GM12878 (cell line): ENCODE measurements around the gene ZNF423. TPM values are rescaled to one million over a fixed set of nuclear protein-coding genes. Genes with fewer than 3 reads are reported as not detected.

ENCODE experiments used
- ATAC-seq: fragments of 200-7000 bp; cut with Tn5 transposase; 3 replicates; pipeline ENCODE4 v1.9.1; 2020; ENCODE audit warnings: mild to moderate bottlenecking, moderate library complexity
- BruUV-seq: library from RNA; stranded (reverse); fragments of 400-500 nt; replicated peaks from 2 replicates; lab custom pipeline; 2021; lab: Mats Ljungman, UMichigan
- CTCF ChIA-PET: fragments of 300-600 bp; sonication (Branson Sonifier 250); formaldehyde crosslinking; extraction: SDS; loops from one replicate; lab custom pipeline; 2021; ENCODE audit warnings: inconsistent platforms; lab: Yijun Ruan, JAX
- POLR2A ChIA-PET: fragments of 350-600 bp; formaldehyde crosslinking; extraction: SDS; loops from one replicate; lab custom pipeline; 2021; ENCODE audit warnings: inconsistent platforms; lab: Charles Lee
- RAD21 ChIA-PET: fragments of 300-600 bp; sonication (Branson Sonifier 250); formaldehyde crosslinking; loops from one replicate; lab custom pipeline; 2023; ENCODE audit warnings: antibody characterized with exemption; ENCODE audit not compliant: unreplicated experiment; lab: Charles Lee
- SMC1A ChIA-PET: fragments of 300-600 bp; sonication (Branson Sonifier 250); formaldehyde crosslinking; loops from one replicate; lab custom pipeline; 2023; ENCODE audit not compliant: unreplicated experiment, uncharacterized antibody; lab: Charles Lee
- DNase-seq: peaks from one replicate; pipeline ENCODE4 v3.0.0-alpha.2; 2011; ENCODE audit warnings: low read depth, low spot score
- FAIRE-seq: peaks from 3 replicates; lab custom pipeline; 2011; peaks lifted over from hg19 to GRCh38; lab: Jason Lieb, UNC
- H2AFZ ChIP-seq: 2 replicates; pipeline ENCODE4 v1.6.0; 2011; ENCODE audit warnings: low read depth, low read length, control low read depth; ENCODE audit not compliant: control insufficient read depth
- H3K27ac ChIP-seq: 2 replicates; pipeline ENCODE4 v1.5.1; 2011; ENCODE audit warnings: control low read depth; ENCODE audit not compliant: control insufficient read depth, insufficient read depth
- H3K27me3 ChIP-seq, 2 experiments: replicated peaks in 1 of 2; 2 replicates each; pipeline versions ENCODE4 v1.6.0 to v1.6.1; 2011; ENCODE audit warnings: low read length in 1 of 2; ENCODE audit not compliant: control insufficient read depth in 2 of 2, insufficient read depth in 2 of 2
- H3K36me3 ChIP-seq, 2 experiments: 2 replicates each; pipeline ENCODE4 v1.5.1; 2011; ENCODE audit warnings: low read length in 1 of 2; ENCODE audit not compliant: control insufficient read depth in 2 of 2, insufficient read depth in 2 of 2
- H3K4me1 ChIP-seq: 2 replicates; pipeline ENCODE4 v1.6.1; 2011; ENCODE audit warnings: mild to moderate bottlenecking, low read length, moderate library complexity, mixed read lengths; ENCODE audit not compliant: control insufficient read depth, insufficient read depth
- H3K4me2 ChIP-seq: 2 replicates; pipeline ENCODE4 v1.6.0; 2011; ENCODE audit warnings: control low read depth; ENCODE audit not compliant: control insufficient read depth, insufficient read depth
- H3K4me3 ChIP-seq: fragments of 200-600 bp; sonication (generic); 2 replicates; pipeline ENCODE4 v1.5.1; 2016
- H3K79me2 ChIP-seq: 2 replicates; pipeline ENCODE4 v1.6.0; 2011; ENCODE audit warnings: low read length; ENCODE audit not compliant: control insufficient read depth, insufficient read depth
- H3K9ac ChIP-seq: 2 replicates; pipeline ENCODE4 v1.8.0; 2011; ENCODE audit warnings: low read length, control low read depth, mixed read lengths; ENCODE audit not compliant: control insufficient read depth, insufficient read depth
- H3K9me3 ChIP-seq: replicated peaks from 3 replicates; pipeline ENCODE4 v1.5.1; 2011; ENCODE audit warnings: mild to moderate bottlenecking, low read length; ENCODE audit not compliant: control insufficient read depth, insufficient read depth
- H4K20me1 ChIP-seq: 2 replicates; pipeline ENCODE4 v1.6.0; 2011; ENCODE audit not compliant: control insufficient read depth, insufficient read depth
- CBX5 ChIP-seq: sonication (generic); IDR thresholded peaks from 2 replicates; pipeline ENCODE4 v1.6.1; 2016; ENCODE audit warnings: low read depth, moderate library complexity, mild to moderate bottlenecking, inconsistent platforms
- CEBPB ChIP-seq, 2 experiments: fragments of 150-350 bp in 1 of 2; IDR thresholded peaks; 2 replicates each; pipeline ENCODE4 v1.6.1; 2012 to 2014; ENCODE audit warnings: low read depth in 2 of 2, low read length in 2 of 2, borderline replicate concordance in 1 of 2, inconsistent platforms in 1 of 2
- CREB1 ChIP-seq: IDR thresholded peaks from 2 replicates; pipeline ENCODE4 v1.6.1; 2012; ENCODE audit warnings: low read depth, mild to moderate bottlenecking, inconsistent platforms
- JUND ChIP-seq: IDR thresholded peaks from 2 replicates; pipeline ENCODE4 v1.6.1; 2012; ENCODE audit warnings: low read depth, mild to moderate bottlenecking, low read length, improper control_type of control experiment, moderate library complexity
- MXI1 ChIP-seq: fragments of 150-350 bp; IDR thresholded peaks from 2 replicates; pipeline ENCODE4 v1.6.1; 2011; ENCODE audit warnings: low read depth, mild to moderate bottlenecking, inconsistent platforms, low read length, improper control_type of control experiment
- RFX5 ChIP-seq: IDR thresholded peaks from 2 replicates; pipeline ENCODE4 v1.6.1; 2011; ENCODE audit warnings: low read depth, low read length, improper control_type of control experiment
- SMAD5 ChIP-seq: IDR thresholded peaks from 2 replicates; pipeline ENCODE4 v1.6.1; 2016; ENCODE audit warnings: antibody characterized with exemption, low read depth
- SUZ12 ChIP-seq: fragments of 200-600 bp; sonication (generic); IDR thresholded peaks from one replicate; pipeline ENCODE4 v1.6.1; 2018; ENCODE audit warnings: antibody characterized with exemption, mild to moderate bottlenecking; ENCODE audit not compliant: unreplicated experiment
- TARDBP ChIP-seq: IDR thresholded peaks from 2 replicates; pipeline ENCODE4 v1.6.1; 2016; ENCODE audit warnings: borderline replicate concordance
- WRNIP1 ChIP-seq: IDR thresholded peaks from 2 replicates; pipeline ENCODE4 v1.6.1; 2011; ENCODE audit warnings: low read depth, low read length, improper control_type of control experiment, borderline replicate concordance
- YBX1 ChIP-seq: fragments of 450-650 bp; IDR thresholded peaks from 2 replicates; pipeline ENCODE4 v1.6.1; 2016; ENCODE audit warnings: antibody characterized with exemption
- WGBS: methylation state at CpG from one replicate; pipeline ENCODE4 v1.1.6; 2016; ENCODE audit warnings: low lambda C conversion rate; ENCODE audit not compliant: insufficient replicate concordance, insufficient coverage; ENCODE audit errors: missing lambda C conversion rate; 5-methylcytosine and 5-hydroxymethylcytosine counted together
- in situ Hi-C: fragments of 300-500 bp; cut with MboI; formaldehyde crosslinking; loops from 9 replicates; pipeline ENCODE4 v1.14.3; 2018; ENCODE audit warnings: mixed read lengths
- intact Hi-C: fragments of 100-400 bp; cut with micrococcal nuclease; formaldehyde crosslinking; loops from one replicate; pipeline ENCODE4 v1.14.2; 2022; ENCODE audit not compliant: unreplicated experiment
- polyA plus RNA-seq, 11 experiments: library from polyadenylated mRNA; depleted of rRNA in 4 of 11; unstranded in 6 of 11; stranded (reverse) in 5 of 11; fragments of >200 nt; fragmentation: Nextera tagmentation in 4 of 11; fragmentation: Illumina TruSeq in 1 of 11; extraction: Ambion mirVana in 4 of 11; extraction: Trizol in 1 of 11; gene quantifications; 1 replicate in 1 of 11; 2 replicates in 10 of 11; pipeline versions ENCODE4 v1.2.1 to v1.2.3, GENCODE V29; 2011 to 2016; ENCODE audit warnings: inconsistent platforms in 2 of 11, missing spikeins in 2 of 11, low read depth in 1 of 11
- total RNA-seq, 4 experiments: library from RNA; depleted of rRNA in 3 of 4; stranded (reverse); fragments of >200 nt in 3 of 4; fragmentation: Illumina TruSeq in 1 of 4; extraction: Trizol in 1 of 4; gene quantifications; 2 replicates each; pipeline versions ENCODE4 v1.2.1 to v1.2.3, GENCODE V29; 2013 to 2021
- TF ChIP-seq, protein P1 (sequence below): fragments of 450-650 bp; IDR thresholded peaks from 2 replicates; pipeline ENCODE4 v1.6.1; 2017; ENCODE audit warnings: mild to moderate bottlenecking, low read depth, inconsistent platforms; ENCODE audit not compliant: poor library complexity, severe bottlenecking
- TF ChIP-seq, protein P2 (sequence below): fragments of 450-650 bp; IDR thresholded peaks from 2 replicates; pipeline ENCODE4 v1.6.1; 2016; ENCODE audit warnings: mild to moderate bottlenecking
- TF ChIP-seq, protein P3 (sequence below): IDR thresholded peaks from 2 replicates; pipeline ENCODE4 v1.6.1; 2011; ENCODE audit warnings: low read depth, mild to moderate bottlenecking, low read length, moderate library complexity, borderline replicate concordance; ENCODE audit errors: extremely low read depth
- TF ChIP-seq, protein P4 (sequence below): IDR thresholded peaks from 2 replicates; pipeline ENCODE4 v1.6.1; 2012; ENCODE audit warnings: low read depth, low read length, improper control_type of control experiment
- TF ChIP-seq, protein P5 (sequence below): IDR thresholded peaks from 2 replicates; pipeline ENCODE4 v1.6.1; 2011; ENCODE audit warnings: borderline replicate concordance, low read depth, mild to moderate bottlenecking, moderate library complexity, mixed read lengths, low read length; ENCODE audit not compliant: insufficient read depth; ENCODE audit errors: extremely low read length

ZNF423 gene
- total and polyA plus RNA-seq, 10 of the 15 experiments (the other 5 are each of a cell fraction or from before 2014, with no cell fraction given), result 0.03 to 0.64 (median 0.10) TPM

DNA sequence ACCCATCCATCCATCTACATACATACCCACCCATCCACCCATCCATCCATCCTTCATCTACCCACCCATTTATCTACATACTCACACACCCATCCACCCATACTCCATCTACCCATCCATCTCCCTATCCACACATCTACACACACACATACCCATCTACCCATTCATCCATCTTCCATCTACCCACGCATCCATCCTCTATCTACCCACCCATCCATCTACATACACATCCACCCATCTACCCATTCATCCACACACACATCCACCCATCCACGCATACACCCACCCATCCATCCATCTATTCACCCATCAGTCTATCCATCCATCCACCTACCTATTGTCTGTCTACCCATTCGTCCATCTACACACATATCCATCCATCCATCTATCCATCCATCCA lies 227.8 kb downstream of the ZNF423 start:
- H3K9ac ChIP-seq, result no peak overlapping the region
- H3K4me1 ChIP-seq, result peaks cover 19% of the 10 kb centered on the region
- H3K36me3 ChIP-seq, result no peaks in the 10 kb centered on the region
- WGBS, result 19% methylated on average over 3 of the region's 3 CpGs
- ChIA-PET CTCF (no interaction called here), RAD21 (no interaction called here), SMC1A (no interaction called here), POLR2A (no interaction called here)
- FAIRE-seq, result no peak
- intact Hi-C loops (no loop called here), in situ Hi-C loops (no loop called here)
- ATAC-seq, result no peak
- no peaks in the 10 kb centered on the region for H3K79me2 ChIP-seq
- no peaks in the 10 kb centered on the region for H3K27me3 ChIP-seq
- no TSS peak for BruUV-seq
- TF ChIP-seq WRNIP1 (no peak), SMAD5 (no peak), RFX5 (no peak), JUND (no peak), CREB1 (no peak), CEBPB (IDR thresholded peaks at IDR 0.05; ENCODE audit: borderline replicate concordance in 1 of 2, low read depth in 2 of 2, low read length in 2 of 2) (no peak), SUZ12 (no peak), CBX5 (no peak), TARDBP (no peak), MXI1 (no peak), YBX1 (no peak)
- TF ChIP-seq, protein P1, sequence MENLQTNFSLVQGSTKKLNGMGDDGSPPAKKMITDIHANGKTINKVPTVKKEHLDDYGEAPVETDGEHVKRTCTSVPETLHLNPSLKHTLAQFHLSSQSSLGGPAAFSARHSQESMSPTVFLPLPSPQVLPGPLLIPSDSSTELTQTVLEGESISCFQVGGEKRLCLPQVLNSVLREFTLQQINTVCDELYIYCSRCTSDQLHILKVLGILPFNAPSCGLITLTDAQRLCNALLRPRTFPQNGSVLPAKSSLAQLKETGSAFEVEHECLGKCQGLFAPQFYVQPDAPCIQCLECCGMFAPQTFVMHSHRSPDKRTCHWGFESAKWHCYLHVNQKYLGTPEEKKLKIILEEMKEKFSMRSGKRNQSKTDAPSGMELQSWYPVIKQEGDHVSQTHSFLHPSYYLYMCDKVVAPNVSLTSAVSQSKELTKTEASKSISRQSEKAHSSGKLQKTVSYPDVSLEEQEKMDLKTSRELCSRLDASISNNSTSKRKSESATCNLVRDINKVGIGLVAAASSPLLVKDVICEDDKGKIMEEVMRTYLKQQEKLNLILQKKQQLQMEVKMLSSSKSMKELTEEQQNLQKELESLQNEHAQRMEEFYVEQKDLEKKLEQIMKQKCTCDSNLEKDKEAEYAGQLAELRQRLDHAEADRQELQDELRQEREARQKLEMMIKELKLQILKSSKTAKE, result no peak
- TF ChIP-seq, protein P2, sequence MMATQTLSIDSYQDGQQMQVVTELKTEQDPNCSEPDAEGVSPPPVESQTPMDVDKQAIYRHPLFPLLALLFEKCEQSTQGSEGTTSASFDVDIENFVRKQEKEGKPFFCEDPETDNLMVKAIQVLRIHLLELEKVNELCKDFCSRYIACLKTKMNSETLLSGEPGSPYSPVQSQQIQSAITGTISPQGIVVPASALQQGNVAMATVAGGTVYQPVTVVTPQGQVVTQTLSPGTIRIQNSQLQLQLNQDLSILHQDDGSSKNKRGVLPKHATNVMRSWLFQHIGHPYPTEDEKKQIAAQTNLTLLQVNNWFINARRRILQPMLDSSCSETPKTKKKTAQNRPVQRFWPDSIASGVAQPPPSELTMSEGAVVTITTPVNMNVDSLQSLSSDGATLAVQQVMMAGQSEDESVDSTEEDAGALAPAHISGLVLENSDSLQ, result no peak
- TF ChIP-seq, protein P3, sequence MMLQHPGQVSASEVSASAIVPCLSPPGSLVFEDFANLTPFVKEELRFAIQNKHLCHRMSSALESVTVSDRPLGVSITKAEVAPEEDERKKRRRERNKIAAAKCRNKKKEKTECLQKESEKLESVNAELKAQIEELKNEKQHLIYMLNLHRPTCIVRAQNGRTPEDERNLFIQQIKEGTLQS, result no peak
- TF ChIP-seq, protein P4, sequence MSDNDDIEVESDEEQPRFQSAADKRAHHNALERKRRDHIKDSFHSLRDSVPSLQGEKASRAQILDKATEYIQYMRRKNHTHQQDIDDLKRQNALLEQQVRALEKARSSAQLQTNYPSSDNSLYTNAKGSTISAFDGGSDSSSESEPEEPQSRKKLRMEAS, result no peak
- TF ChIP-seq, protein P5, sequence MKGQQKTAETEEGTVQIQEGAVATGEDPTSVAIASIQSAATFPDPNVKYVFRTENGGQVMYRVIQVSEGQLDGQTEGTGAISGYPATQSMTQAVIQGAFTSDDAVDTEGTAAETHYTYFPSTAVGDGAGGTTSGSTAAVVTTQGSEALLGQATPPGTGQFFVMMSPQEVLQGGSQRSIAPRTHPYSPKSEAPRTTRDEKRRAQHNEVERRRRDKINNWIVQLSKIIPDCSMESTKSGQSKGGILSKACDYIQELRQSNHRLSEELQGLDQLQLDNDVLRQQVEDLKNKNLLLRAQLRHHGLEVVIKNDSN, result no peak
- H3K27ac ChIP-seq, result no peak overlapping the region
- no peak for DNase-seq
- H2AFZ ChIP-seq, result no peak overlapping the region
- H3K9me3 ChIP-seq, result no peaks in the 10 kb centered on the region; the same call in 1 of the 3 replicates
- no peaks in the 10 kb centered on the region for H4K20me1 ChIP-seq
- no peak overlapping the region for H3K4me2 ChIP-seq
- no peak overlapping the region for H3K4me3 ChIP-seq
